SU-DHL-6 (cell line): ENCODE data around the gene SLC8A2.

Source experiments
- H2AFZ ChIP-seq: fragments of 200-600 bp; sonication (generic); 2 replicates; pipeline ENCODE4 v1.6.1; 2014; ENCODE audit warnings: low read depth, mild to moderate bottlenecking, moderate library complexity, mixed read lengths, antibody characterized with exemption, low read length; ENCODE audit not compliant: severe bottlenecking
- H3F3A ChIP-seq: fragments of 200-600 bp; shearing (Covaris generic); 2 replicates; pipeline ENCODE4 v1.6.0; 2016; ENCODE audit warnings: antibody characterized with exemption, mild to moderate bottlenecking; ENCODE audit not compliant: insufficient read depth
- H3K27ac ChIP-seq: fragments of 200-600 bp; sonication (generic); 2 replicates; pipeline ENCODE4 v1.5.1; 2016; ENCODE audit warnings: low read depth, mild to moderate bottlenecking, low read length, moderate library complexity, mixed read lengths
- H3K27me3 ChIP-seq: fragments of 200-600 bp; sonication (generic), shearing (Covaris generic); 2 replicates; pipeline ENCODE4 v1.6.0; 2014; ENCODE audit warnings: mild to moderate bottlenecking, low read length
- H3K36me3 ChIP-seq: fragments of 200-600 bp; sonication (generic); 2 replicates; pipeline ENCODE4 v1.6.1; 2014; ENCODE audit warnings: mild to moderate bottlenecking, low read length, mixed read lengths
- H3K4me2 ChIP-seq: fragments of 300-600, 200-600 bp; shearing (Covaris generic), sonication (generic); 2 replicates; pipeline ENCODE4 v1.6.0; 2014; ENCODE audit warnings: low read length, low read depth, mild to moderate bottlenecking; ENCODE audit not compliant: poor library complexity, severe bottlenecking
- H3K4me3 ChIP-seq: fragments of 200-600 bp; sonication (generic); 2 replicates; pipeline ENCODE4 v1.5.1; 2014; ENCODE audit warnings: antibody characterized with exemption, low read length, mild to moderate bottlenecking, mixed read lengths; ENCODE audit not compliant: insufficient read depth, poor library complexity, severe bottlenecking
- H3K79me2 ChIP-seq: fragments of 200-600 bp; sonication (generic); 2 replicates; pipeline ENCODE4 v1.6.1; 2014; ENCODE audit warnings: mild to moderate bottlenecking, low read length, moderate library complexity; ENCODE audit not compliant: insufficient read depth
- H3K9ac ChIP-seq: fragments of 200-600 bp; sonication (generic); 2 replicates; pipeline ENCODE4 v1.7.0; 2014; ENCODE audit warnings: mild to moderate bottlenecking, low read length
- H3K9me2 ChIP-seq: fragments of 200-600 bp; sonication (generic); replicated peaks from 2 replicates; pipeline ENCODE4 v1.6.1; 2014; ENCODE audit warnings: low read length; ENCODE audit not compliant: insufficient read depth
- H3K9me3 ChIP-seq: fragments of 200-600 bp; sonication (generic); 2 replicates; pipeline ENCODE4 v1.6.1; 2014; ENCODE audit warnings: low read length, mixed read lengths; ENCODE audit not compliant: insufficient read depth
- H4K20me1 ChIP-seq: fragments of 200-600 bp; sonication (generic); 2 replicates; pipeline ENCODE4 v1.6.1; 2014; ENCODE audit warnings: low read depth, mild to moderate bottlenecking, antibody characterized with exemption, low read length, moderate library complexity, mixed read lengths
- EZH2phosphoT487 ChIP-seq: fragments of 200-600 bp; sonication (generic), shearing (Covaris generic); conservative IDR thresholded peaks from 2 replicates; pipeline ENCODE4 v1.6.1; 2018; ENCODE audit warnings: mild to moderate bottlenecking, antibody characterized with exemption, low read length, moderate library complexity, mixed read lengths
- TF ChIP-seq, protein P1 (sequence below): fragments of 200-600 bp; sonication (generic); IDR thresholded peaks from one replicate; pipeline ENCODE4 v1.5.1; 2017; ENCODE audit warnings: antibody characterized with exemption, mild to moderate bottlenecking, low read length, moderate library complexity; ENCODE audit not compliant: insufficient read depth, poor library complexity, severe bottlenecking

SLC8A2 gene

DNA sequence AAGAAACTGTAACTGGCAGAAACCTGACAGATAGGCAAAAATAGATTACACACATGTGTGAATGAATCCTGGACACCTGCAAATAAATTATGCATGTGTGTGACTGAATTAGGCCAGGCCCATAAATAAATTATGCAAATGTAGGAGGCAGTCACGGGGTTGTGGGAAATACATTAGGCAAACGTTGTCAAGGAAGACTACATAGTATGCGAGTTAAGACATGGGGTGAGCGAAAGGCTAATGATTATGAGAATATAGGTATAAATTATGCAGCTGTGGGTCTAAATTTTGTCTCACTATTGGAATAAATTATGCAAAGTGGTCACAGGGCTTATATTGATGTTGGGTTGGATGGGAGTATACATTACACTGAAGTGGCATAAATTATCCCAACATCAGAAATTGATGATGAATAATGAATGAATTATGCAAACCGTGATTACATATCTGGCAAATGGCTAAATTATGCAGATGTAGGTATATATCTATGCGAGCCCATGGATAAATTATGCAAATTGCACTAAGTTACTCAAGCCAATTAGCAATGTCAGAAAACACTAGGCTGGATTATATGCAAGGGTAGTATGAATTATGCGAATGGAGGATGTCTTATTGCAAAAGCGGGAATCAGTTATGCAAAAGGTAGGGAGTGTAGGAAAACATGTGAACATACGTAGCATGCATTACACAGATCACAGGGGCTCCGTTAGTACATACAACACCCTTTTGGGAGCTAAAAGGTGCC is 6.8 kb downstream of the SLC8A2 start:
- no peak overlapping the region for H3K9ac ChIP-seq
- TF ChIP-seq, protein P1, sequence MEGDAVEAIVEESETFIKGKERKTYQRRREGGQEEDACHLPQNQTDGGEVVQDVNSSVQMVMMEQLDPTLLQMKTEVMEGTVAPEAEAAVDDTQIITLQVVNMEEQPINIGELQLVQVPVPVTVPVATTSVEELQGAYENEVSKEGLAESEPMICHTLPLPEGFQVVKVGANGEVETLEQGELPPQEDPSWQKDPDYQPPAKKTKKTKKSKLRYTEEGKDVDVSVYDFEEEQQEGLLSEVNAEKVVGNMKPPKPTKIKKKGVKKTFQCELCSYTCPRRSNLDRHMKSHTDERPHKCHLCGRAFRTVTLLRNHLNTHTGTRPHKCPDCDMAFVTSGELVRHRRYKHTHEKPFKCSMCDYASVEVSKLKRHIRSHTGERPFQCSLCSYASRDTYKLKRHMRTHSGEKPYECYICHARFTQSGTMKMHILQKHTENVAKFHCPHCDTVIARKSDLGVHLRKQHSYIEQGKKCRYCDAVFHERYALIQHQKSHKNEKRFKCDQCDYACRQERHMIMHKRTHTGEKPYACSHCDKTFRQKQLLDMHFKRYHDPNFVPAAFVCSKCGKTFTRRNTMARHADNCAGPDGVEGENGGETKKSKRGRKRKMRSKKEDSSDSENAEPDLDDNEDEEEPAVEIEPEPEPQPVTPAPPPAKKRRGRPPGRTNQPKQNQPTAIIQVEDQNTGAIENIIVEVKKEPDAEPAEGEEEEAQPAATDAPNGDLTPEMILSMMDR: no peak
- no peak for TF ChIP-seq EZH2phosphoT487
- H3K9me3 ChIP-seq: no peaks in the 10 kb centered on the region
- H3K36me3 ChIP-seq: no peaks in the 10 kb centered on the region
- H3K27me3 ChIP-seq: no peaks in the 10 kb centered on the region
- no peak overlapping the region for H3K4me3 ChIP-seq
- no peaks in the 10 kb centered on the region for H3F3A ChIP-seq
- no peak overlapping the region for H3K4me2 ChIP-seq
- no peaks in the 10 kb centered on the region for H4K20me1 ChIP-seq
- H2AFZ ChIP-seq: no peak overlapping the region
- no peaks in the 10 kb centered on the region for H3K9me2 ChIP-seq
- H3K79me2 ChIP-seq: no peaks in the 10 kb centered on the region
- no peak overlapping the region for H3K27ac ChIP-seq

DNA sequence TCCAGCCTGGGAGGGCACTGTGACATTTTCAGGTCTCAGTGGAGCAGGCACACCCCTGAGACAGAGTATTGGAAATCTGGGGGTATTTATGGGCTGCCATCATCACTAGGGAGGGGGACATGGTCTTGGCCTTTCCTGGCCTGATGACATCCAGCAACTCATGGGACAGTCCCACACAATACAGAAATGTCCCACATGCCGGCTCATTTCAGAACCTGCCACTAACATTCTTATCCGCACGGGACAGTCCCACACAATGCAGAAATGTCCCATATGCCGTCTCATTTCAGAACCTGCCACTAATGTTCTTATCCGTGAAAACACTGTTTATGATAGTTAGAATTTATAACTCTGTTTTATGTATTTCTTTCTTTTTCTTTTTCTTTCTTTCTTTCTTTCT is 9.8 kb downstream of the SLC8A2 start:
- Histone ChIP-seq H3K9ac (no peak overlapping the region), H4K20me1 (no peaks in the 10 kb centered on the region), H3K4me2 (no peak overlapping the region), H3K9me2 (no peaks in the 10 kb centered on the region), H3K79me2 (no peaks in the 10 kb centered on the region), H3K4me3 (no peak overlapping the region), H2AFZ (no peak overlapping the region), H3K9me3 (no peaks in the 10 kb centered on the region), H3F3A (no peaks in the 10 kb centered on the region), H3K27me3 (no peaks in the 10 kb centered on the region), H3K36me3 (no peaks in the 10 kb centered on the region), H3K27ac (no peak overlapping the region)
- TF ChIP-seq, protein P1: no peak
- no peak for TF ChIP-seq EZH2phosphoT487

GRCh38 chr19:47459477-47459876 is 12.2 kb downstream of the SLC8A2 start:
- Histone ChIP-seq H3K4me3 (no peak overlapping the region), H3K4me2 (no peak overlapping the region), H3K27ac (no peak overlapping the region), H3K27me3 (no peaks in the 10 kb centered on the region), H3F3A (no peaks in the 10 kb centered on the region), H3K9me3 (peaks cover 4% of the 10 kb centered on the region; the same call in 1 of the 2 replicates), H3K79me2 (no peaks in the 10 kb centered on the region), H2AFZ (no peak overlapping the region), H3K36me3 (no peaks in the 10 kb centered on the region), H3K9ac (no peak overlapping the region), H3K9me2 (no peaks in the 10 kb centered on the region), H4K20me1 (no peaks in the 10 kb centered on the region)
- TF ChIP-seq EZH2phosphoT487: no peak
- TF ChIP-seq, protein P1: no peak
